HG03066 (cell line): Measurements from ENCODE around the gene LMF1.

Experiments
- ATAC-seq: cut with Tn5 transposase; IDR thresholded peaks from one replicate; pipeline ENCODE4 v1.9.1; 2021; ENCODE audit warnings: low read depth; ENCODE audit not compliant: unreplicated experiment

The LMF1 gene

DNA sequence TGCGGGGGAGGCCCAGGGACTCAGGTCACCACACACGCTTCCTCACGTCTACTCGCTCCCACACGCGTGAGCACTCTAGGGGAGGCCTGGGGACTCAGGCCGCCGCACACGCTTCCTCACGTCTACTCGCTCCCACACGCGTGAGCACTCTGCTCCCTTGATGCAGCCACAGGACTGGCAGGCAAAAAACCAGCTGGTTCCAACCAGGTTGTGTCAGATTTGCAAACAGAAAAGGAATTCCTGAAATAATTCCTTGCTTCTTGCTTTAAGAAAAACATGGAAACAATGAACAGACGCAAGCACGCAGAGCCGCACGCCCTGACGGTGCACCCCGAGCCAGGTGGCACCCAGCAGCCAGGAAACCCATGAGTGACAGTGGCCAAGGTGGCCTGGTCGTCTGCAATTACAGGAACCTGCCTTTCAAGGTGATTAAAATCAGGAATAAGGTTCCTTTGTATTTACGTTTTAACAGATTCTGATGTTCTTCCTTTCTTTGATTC lies 37.9 kb downstream of the LMF1 start:
- ATAC-seq, result no peak

DNA sequence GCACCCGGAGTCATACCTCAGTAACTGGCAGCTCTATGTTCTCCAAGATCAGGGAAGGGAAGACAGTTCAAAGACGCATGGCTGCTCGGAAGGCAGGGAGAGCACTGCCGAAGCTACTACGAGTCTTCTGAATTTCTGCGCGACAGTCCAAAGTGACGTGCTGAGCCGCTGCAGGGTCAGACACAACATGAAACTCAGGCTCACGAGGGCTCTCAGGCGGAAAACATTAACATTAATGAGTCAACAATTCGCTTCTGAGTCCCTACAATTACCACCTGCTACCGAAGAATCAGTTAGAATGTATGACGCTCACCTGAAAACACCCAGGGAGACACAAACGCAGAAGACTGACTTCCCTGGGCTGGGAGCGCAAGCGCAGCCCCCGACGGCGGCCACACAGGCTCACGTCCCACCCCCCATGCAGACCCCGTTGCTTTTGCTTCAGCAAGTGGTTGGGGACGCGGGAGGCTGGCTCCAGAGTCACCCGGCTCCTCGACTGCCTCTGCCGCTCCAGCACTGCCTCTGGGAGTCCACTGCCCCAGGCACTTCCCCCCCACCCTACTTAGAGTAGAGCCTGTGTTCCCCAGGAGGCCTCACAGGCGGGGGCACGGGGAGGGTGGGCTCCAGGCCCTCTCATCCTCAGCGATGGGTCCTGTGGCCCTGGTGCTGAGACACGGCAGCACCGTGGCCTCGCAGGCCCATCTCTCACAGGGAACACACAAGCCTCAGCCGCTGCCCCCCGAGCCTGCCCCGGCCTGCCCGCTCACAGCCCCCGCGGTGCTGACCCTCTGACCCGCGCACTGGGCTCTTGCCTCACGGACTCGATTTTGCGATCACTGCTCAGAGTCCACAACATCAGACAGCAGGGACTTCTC lies 38.9 kb downstream of the LMF1 start:
- ATAC-seq, result no peak

DNA sequence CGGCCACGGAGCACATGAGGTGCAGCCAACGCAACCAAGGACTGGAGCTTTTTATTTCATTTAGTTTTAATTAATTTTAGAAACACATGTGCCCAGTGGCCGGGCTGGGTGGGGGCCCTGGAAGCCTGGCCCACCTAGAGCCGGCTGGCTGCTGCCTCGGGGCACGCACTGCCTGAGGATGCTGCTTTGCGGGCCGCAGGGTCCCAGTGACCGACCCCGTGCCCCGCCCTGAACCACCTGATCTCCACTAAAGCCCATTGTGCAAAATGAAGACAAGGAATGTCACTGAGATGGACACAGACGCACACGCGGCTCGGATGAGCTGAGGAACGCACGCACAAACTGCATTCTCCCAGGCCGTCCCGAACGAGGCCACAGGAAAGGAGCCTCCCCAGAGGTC lies 39.6 kb downstream of the LMF1 start:
- no peak for ATAC-seq

GRCh38 chr16:930511-930910 lies 40.3 kb downstream of the LMF1 start:
- ATAC-seq, result no peak

GRCh38 chr16:930076-930475 lies 40.7 kb downstream of the LMF1 start:
- no peak for ATAC-seq

DNA sequence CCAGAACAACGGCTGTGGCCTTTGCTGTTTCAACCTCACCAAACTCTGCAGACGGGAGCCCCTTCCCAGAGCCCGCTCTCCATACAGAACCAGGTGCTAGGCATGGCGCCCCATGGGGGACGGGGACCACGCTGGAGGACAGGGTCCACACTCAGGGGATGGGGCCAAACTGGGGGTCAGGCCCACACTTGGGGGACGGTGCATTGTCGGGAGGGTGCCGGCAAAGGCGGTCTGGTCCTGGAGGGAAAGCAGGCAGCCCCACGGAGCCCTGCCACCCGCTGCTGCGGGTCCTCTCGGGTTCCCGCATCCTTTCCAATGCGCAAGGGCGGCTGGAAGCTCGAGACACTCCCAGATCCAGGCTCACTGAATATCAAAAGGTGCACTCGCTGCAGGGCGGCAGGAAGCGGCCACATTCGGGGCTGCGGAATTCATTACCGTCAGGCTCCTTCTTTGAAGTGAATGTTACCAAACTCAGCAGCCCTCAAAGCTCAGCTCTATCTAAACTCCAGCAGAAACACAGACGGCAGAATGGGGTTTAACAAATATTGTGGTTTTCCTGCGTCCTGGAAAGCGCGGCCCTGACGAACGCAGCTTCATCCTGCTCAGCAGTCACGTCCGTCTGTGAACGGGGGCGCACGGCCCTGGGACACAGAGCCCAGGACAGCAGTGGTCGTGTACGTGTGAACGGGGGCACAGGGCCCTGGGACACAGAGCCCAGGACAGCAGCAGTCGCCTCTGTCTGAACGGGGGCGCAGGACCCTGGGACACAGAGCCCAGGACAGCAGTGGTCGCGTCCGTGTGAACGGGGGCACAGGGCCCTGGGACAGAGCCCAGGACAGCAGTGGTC lies 41.3 kb downstream of the LMF1 start:
- no peak for ATAC-seq

GRCh38 chr16:928526-928925 lies 42.3 kb downstream of the LMF1 start:
- no peak for ATAC-seq

DNA sequence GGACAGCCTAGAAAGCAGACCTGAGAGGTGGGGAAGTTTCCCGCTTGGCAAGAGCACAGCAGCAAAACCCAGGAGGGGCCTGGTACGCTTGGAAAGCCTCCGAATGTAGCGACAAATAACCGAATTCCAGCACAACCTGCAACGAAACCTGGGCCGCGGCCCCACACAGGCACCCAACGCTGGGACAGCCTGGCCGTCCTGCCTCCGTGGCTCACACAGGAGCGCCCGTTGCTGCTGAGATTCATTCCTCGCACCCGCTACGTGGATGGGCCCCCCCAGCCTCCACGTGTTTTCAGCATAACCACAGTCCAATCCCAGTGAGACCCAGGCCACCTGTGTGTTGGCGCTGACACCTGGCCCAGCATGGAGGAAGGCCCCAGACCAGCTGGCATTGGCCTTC lies 42.9 kb downstream of the LMF1 start:
- no peak for ATAC-seq

GRCh38 chr16:927406-927805 lies 43.4 kb downstream of the LMF1 start:
- no peak for ATAC-seq

- ATAC-seq, result no peak
These were observed 44.1 kb downstream of the LMF1 start for GRCh38 chr16:926715-927114.

GRCh38 chr16:924806-925205 lies 46.0 kb downstream of the LMF1 start:
- no peak for ATAC-seq

DNA sequence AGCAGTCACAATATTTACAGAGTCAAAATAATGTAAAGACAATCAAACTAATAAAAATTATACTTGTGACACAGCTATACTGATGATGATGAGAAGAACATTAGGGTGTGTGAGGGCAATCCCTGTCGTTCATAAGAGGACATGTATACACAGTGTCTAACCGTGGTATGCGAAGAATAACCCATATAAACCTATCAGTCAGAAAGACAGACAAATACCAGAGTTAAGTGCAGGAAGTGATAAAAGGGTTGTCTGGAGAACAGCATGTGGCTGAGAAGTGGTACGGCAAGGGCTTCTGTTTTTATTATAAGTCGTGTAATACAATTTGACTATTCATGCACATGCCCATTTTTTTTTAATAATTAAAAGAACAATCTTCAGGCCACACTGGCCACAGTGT lies 46.7 kb downstream of the LMF1 start:
- no peak for ATAC-seq

- no peak for ATAC-seq
These were observed 47.6 kb downstream of the LMF1 start for GRCh38 chr16:923184-923583.

- ATAC-seq, result no peak
These were observed 48.7 kb downstream of the LMF1 start for GRCh38 chr16:922051-922450.

GRCh38 chr16:921321-921905 lies 49.4 kb downstream of the LMF1 start:
- no peak for ATAC-seq

DNA sequence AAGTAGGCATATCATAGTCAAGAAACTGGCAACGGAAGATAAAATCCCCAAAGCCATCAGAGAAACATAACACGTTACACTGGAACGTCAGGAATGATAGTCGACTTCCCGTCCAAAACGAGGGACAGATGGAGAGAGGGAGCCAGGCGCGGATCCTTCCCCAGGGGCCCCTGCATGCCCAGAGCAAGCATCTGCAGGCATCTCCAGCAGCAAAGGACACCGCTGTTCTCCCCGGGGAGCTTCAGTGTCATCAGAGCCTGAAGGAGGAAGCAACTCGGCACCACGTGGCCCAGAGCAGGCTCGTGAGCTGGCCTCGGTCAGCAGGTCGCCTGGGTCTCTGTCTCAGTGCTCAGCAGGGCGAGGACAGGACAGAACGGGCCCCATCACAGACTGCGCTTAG lies 50.1 kb downstream of the LMF1 start:
- ATAC-seq, result no peak

- ATAC-seq, result no peak
These were observed 50.6 kb downstream of the LMF1 start for GRCh38 chr16:920051-920681.

DNA sequence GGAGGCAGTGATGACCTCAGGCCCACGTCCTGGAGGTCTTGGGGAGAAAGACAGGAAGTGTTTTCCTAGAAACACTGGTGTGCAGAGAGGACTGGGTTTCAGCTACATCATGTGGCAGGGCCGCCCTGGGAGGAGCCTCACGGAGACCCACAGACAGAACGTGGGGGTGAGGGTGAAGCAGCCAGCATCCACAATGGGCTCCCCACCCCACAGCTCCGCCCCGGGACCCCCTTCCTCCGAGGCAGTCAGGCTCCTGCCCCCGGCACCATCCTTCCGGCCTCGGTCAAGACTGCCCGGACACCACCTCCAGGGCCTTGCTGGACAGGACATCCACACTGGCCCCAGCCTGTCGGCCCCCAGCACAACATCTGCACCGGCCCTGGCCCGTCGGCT lies 51.1 kb downstream of the LMF1 start:
- no peak for ATAC-seq

DNA sequence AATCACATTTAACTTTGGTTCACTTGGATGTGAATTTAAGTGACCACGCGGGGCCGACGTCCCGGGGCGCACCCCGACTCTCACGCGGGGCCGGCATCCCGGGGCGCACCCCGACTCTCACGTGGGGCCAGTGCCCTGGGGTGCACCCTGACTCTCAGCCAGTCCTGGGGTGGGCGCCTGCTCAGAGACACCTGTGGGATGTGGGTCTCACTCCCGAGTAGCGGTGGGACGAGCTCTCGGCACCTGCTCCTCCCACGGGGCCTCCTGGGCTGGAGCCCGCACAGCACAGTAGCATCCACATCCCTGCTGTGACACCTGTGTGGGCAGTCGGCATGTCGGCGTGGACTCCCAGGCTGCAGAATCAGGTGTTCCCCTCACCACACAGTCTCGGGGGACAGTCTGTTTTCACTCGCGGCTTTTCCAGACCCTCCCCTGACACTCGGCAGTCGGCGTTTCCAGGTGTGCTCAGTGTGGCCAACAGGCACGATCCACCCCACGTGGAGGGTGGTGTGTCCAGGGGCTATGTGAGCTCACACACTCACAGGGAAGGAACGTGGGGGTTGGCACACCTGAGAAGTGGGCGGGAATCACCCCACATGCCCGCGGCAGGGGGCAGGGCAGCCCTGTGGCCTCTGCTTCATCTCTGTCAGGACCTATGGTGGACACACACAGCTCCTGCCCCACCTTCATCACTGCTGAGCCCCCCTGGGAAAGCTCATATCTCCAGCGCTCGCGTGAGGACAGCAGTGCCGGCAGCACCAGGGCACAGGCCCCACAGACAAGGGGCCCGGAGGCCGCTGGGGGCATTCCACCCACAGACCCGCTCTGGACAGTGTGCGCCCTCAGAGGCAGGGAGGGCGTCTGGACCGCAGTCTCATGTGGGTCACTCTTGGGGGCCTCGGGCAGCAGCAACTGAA lies 51.8 kb downstream of the LMF1 start:
- ATAC-seq, result no peak

DNA sequence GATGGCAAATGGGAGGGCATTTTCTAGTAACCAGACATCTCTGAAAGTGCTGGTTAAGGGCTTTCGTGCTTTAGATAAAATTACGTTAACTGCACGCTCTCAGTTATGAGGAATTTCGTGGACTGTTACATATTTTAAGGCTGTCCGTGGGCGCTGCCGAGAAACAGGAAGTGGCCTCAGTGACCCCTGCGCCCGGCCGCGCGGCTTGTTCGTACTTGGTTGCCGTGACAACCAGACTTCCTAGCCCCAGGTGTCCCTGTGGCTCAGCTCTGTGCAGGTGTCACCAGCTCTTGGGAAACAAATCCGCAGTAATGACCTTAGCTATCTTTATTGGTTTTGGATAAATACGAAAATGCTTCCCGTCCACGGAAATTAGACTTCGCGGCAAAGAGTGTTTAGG lies 52.7 kb downstream of the LMF1 start:
- ATAC-seq, result no peak
